ENCODE results near the gene GRB10.

GRCh38 chr7:50648570-50649169, 134.0 kb downstream of the GRB10 start:
- TF ChIP-seq CTCF (IDR thresholded peaks at IDR 0.05) (no peak), POLR2AphosphoS5 (IDR thresholded peaks at IDR 0.05) (no peak), POLR2A (IDR thresholded peaks at IDR 0.05) (no peak)
